GM19025 (cell line): ENCODE results near the gene MAML2.

ENCODE experiments used
- ATAC-seq: cut with Tn5 transposase; IDR thresholded peaks from one replicate; pipeline ENCODE4 v1.9.1; 2021; ENCODE audit warnings: mild to moderate bottlenecking, low read depth, moderate library complexity; ENCODE audit not compliant: unreplicated experiment

Gene MAML2

GRCh38 chr11:96318850-96319249 is 24.1 kb downstream of the MAML2 start:
- no peak for ATAC-seq

GRCh38 chr11:96318399-96318798 is 24.6 kb downstream of the MAML2 start:
- ATAC-seq: no peak

GRCh38 chr11:96317985-96318384 is 25.0 kb downstream of the MAML2 start:
- ATAC-seq: no peak

- ATAC-seq: no peak
Measured at GRCh38 chr11:96317571-96317970, 25.4 kb downstream of the MAML2 start.

- no peak for ATAC-seq
Measured at GRCh38 chr11:96316869-96317268, 26.1 kb downstream of the MAML2 start.

GRCh38 chr11:96315476-96315875 is 27.5 kb downstream of the MAML2 start:
- ATAC-seq: no peak

- ATAC-seq: no peak
Measured at GRCh38 chr11:96314326-96315020, 28.5 kb downstream of the MAML2 start.

GRCh38 chr11:96313163-96313562 is 29.8 kb downstream of the MAML2 start:
- no peak for ATAC-seq

GRCh38 chr11:96311120-96311568 is 31.9 kb downstream of the MAML2 start:
- no peak for ATAC-seq

- no peak for ATAC-seq
Measured at GRCh38 chr11:96310236-96310635, 32.8 kb downstream of the MAML2 start.

- no peak for ATAC-seq
Measured at GRCh38 chr11:96309643-96310017, 33.4 kb downstream of the MAML2 start.

GRCh38 chr11:96309016-96309642 is 33.9 kb downstream of the MAML2 start:
- ATAC-seq: no peak

GRCh38 chr11:96307776-96308140 is 35.2 kb downstream of the MAML2 start:
- no peak for ATAC-seq

GRCh38 chr11:96306933-96307775 is 35.8 kb downstream of the MAML2 start:
- ATAC-seq: no peak

GRCh38 chr11:96306600-96306932 is 36.4 kb downstream of the MAML2 start:
- ATAC-seq: no peak

GRCh38 chr11:96306071-96306470 is 36.9 kb downstream of the MAML2 start:
- no peak for ATAC-seq

- no peak for ATAC-seq
Measured at GRCh38 chr11:96303980-96304379, 39.0 kb downstream of the MAML2 start.

- no peak for ATAC-seq
Measured at GRCh38 chr11:96303064-96303463, 39.9 kb downstream of the MAML2 start.

- ATAC-seq: no peak
Measured at GRCh38 chr11:96301818-96302217, 41.2 kb downstream of the MAML2 start.

GRCh38 chr11:96299155-96299888 is 43.7 kb downstream of the MAML2 start:
- ATAC-seq: no peak

- ATAC-seq: no peak
Measured at GRCh38 chr11:96295369-96295768, 47.6 kb downstream of the MAML2 start.
